Stimulated activated naive CD8-positive, alpha-beta T cell treated with anti-CD3 and anti-CD28 coated beads, Interleukin-15, amount 100 ng/mL, for 72 hours (primary cell): ENCODE measurements around the gene OLFM4.

Experiments
- ATAC-seq: fragments of 150-1000 bp; cut with Tn5 transposase; 2 replicates; pipeline ENCODE4 v1.10.0; 2021; ENCODE audit warnings: mild to moderate bottlenecking, moderate library complexity
- DNase-seq, 2 donors: peaks; one replicate each; pipeline ENCODE4 v3.0.0; 2021 to 2022
- H3K27ac Mint-ChIP-seq, 2 donors: one replicate each; pipeline ENCODE4 v1.8.0; 2022; ENCODE audit warnings: mild to moderate bottlenecking in 2 of 2, mixed read lengths in 2 of 2, moderate library complexity in 2 of 2
- H3K27me3 Mint-ChIP-seq: one replicate; pipeline ENCODE4 v1.8.0; 2022; ENCODE audit warnings: mixed read lengths
- H3K4me1 Mint-ChIP-seq: one replicate; pipeline ENCODE4 v1.8.0; 2022; ENCODE audit warnings: mild to moderate bottlenecking, mixed read lengths
- H3K4me3 Mint-ChIP-seq, 2 donors: one replicate each; pipeline ENCODE4 v1.8.0; 2022; ENCODE audit warnings: mild to moderate bottlenecking in 2 of 2, mixed read lengths in 2 of 2, moderate library complexity in 1 of 2
- H3K9me3 Mint-ChIP-seq, 2 donors: one replicate each; pipeline ENCODE4 v1.8.0; 2022; ENCODE audit warnings: mixed read lengths in 2 of 2

Gene OLFM4

DNA sequence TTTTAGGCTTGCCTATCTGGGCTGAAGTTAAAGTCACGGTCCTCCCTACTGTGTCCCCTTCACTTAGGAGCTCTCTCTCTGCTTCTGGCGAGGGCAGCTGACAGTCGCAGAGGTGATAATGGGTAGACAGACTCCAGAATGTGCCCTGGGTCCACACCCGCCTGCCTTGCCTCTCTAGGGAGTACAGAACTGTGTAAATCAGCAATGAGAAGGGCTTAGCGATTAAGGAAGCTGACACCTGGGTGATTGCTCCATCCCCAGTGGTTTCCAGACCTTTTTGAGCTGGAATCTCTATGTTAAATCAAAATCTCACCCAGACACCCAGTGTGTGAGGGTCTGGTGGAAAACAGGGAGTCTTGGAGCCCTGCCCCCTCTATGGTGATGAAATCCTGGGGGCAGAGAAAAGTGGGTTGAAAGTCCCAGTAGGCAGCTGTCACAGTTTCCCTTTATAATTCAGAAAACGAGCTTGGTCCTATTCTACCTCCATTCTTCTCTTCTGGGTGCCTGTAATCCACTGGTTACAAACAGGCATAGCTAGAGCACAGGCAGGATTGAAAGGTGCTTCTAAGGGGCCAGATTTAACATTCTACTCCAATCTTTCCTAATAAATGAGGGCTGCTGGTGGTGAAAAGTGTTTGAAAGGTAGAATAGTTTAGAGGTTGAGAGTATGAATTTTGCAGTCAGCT lies 46.9 kb downstream of the OLFM4 start:
- Mint-ChIP-seq H3K9me3 (no peaks in the 10 kb centered on the region), H3K4me1 (no peaks in the 10 kb centered on the region), H3K27ac (no peak overlapping the region), H3K27me3 (no peaks in the 10 kb centered on the region), H3K4me3 (no peak overlapping the region)
- ATAC-seq (no peak), DNase-seq (no peak)

DNA sequence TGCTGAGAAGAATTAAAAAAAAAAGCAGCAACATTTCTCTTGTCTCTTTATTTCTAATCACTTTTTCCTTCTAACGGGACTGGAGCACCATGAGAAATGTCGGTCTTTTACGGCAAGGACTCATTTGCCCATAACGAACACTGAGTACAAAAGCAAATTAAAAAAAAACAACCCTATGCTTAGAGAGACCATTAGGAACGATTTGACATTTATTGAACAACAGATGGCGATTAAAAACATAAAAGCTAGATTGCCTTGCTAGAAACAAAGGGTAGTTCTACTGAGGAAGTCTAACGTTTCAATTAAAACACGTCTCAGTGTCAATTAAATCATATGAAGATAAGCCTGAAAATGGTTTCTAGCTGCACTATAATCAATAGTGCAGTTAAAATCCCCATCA lies 51.1 kb downstream of the OLFM4 start:
- Mint-ChIP-seq H3K4me3 (no peak overlapping the region), H3K27ac (no peak overlapping the region)
- no peak for ATAC-seq

DNA sequence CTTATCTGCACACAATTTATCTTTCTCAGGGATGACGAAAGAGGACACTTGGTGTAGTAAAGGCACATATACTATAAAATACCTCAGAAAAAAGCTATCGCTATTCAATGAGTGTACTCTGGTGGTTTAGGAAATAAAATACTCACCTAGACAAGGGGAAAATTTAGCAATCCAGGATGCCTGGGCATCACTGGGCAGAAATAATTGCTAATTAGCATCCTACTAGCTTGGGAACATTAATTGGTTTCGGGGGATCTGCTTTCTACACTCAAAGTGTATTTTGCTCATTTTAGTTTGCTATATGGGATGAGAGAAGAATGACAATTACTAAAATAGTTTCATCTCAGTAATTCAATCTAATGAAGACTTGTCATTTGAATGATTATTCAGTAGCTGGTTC lies 60.3 kb downstream of the OLFM4 start:
- Mint-ChIP-seq H3K27me3 (no peaks in the 10 kb centered on the region), H3K4me1 (no peaks in the 10 kb centered on the region), H3K27ac (no peak overlapping the region), H3K9me3 (peaks cover 7 to 19% of the 10 kb centered on the region in 2 donors), H3K4me3 (no peak overlapping the region)
- no peak for DNase-seq
- no peak for ATAC-seq

More for the DNA sequence above, 51.1 kb downstream of the OLFM4 start:
- Mint-ChIP-seq H3K4me1 (no peaks in the 10 kb centered on the region), H3K9me3 (no peaks in the 10 kb centered on the region), H3K27me3 (no peaks in the 10 kb centered on the region)
- DNase-seq, result no peak

DNA sequence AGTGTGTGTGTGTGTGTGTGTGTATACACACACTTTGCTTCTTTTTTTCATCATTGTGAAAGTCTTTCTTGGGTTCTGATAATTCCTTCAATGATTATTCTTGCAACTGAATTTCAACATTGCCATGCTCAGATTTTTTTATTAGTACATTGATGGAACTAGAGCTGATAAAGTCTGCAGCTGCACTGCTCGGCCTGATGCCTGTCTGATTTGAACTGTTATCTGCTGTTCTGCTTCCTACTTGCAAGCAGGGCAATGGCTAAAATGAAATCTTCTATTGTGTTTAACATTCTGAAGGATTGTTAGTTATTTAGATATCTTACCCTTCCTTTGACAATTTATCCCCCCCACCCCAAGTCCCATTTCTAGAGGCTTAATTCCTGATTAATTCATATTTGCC lies 61.3 kb downstream of the OLFM4 start:
- H3K27me3 Mint-ChIP-seq, result no peaks in the 10 kb centered on the region
- H3K9me3 Mint-ChIP-seq, result peaks cover 7 to 19% of the 10 kb centered on the region in 2 donors
- H3K4me1 Mint-ChIP-seq, result no peaks in the 10 kb centered on the region
- ATAC-seq, result no peak
- H3K27ac Mint-ChIP-seq, result no peak overlapping the region
- no peak overlapping the region for H3K4me3 Mint-ChIP-seq
- no peak for DNase-seq

DNA sequence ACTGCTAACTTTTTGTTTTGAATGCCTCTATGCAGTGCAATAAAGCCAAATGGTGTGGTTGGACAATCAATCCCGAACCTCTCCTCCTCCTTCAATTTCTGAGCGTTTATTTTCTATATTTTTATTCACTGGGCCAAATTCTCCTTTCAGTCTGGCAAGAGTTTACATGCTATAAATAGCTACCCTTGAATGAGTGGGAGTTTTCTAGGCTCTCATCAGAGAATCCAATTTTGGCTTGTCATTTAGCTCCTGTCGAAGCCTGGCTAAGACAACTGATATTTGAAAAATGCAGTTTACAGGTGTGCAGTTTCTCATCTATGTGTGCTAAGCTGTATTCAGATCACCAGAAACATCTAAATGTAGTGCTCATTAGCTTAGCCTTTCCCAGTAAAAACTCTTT lies 61.8 kb downstream of the OLFM4 start:
- DNase-seq, result no peak
- Mint-ChIP-seq H3K27me3 (no peaks in the 10 kb centered on the region), H3K4me1 (no peaks in the 10 kb centered on the region), H3K27ac (no peak overlapping the region), H3K4me3 (no peak overlapping the region), H3K9me3 (peaks cover 7 to 19% of the 10 kb centered on the region in 2 donors)
- no peak for ATAC-seq

GRCh38 chr13:53092931-53093330 lies 64.3 kb downstream of the OLFM4 start:
- Mint-ChIP-seq H3K27ac (no peak overlapping the region), H3K4me1 (no peaks in the 10 kb centered on the region), H3K4me3 (no peak overlapping the region), H3K9me3 (peaks cover 7 to 19% of the 10 kb centered on the region in 2 donors), H3K27me3 (no peaks in the 10 kb centered on the region)
- no peak for ATAC-seq
- no peak for DNase-seq

DNA sequence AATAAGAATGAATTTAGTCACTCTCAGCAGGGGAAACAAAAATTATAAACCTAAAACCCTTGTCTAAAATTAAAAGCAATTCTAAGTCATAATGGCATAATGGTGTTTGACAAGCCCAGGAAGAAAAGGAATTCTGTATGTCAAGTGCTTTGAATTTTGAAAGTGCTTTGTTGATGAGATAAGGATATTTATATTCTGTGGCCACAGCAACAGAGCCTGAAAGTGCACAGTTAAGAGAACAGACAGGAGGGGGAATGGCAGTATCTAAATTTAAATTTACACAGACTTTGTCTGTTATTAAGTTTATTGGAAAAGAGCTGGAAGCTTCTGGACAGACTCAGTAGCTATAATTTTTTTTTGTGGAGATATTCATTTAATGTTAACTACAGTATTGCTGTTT lies 69.8 kb downstream of the OLFM4 start:
- no peaks in the 10 kb centered on the region for H3K27me3 Mint-ChIP-seq
- H3K4me3 Mint-ChIP-seq, result no peak overlapping the region
- peaks cover 0 to 8% of the 10 kb centered on the region in 2 donors for H3K9me3 Mint-ChIP-seq
- DNase-seq, result no peak
- no peak for ATAC-seq
- H3K4me1 Mint-ChIP-seq, result no peaks in the 10 kb centered on the region
- no peak overlapping the region for H3K27ac Mint-ChIP-seq

DNA sequence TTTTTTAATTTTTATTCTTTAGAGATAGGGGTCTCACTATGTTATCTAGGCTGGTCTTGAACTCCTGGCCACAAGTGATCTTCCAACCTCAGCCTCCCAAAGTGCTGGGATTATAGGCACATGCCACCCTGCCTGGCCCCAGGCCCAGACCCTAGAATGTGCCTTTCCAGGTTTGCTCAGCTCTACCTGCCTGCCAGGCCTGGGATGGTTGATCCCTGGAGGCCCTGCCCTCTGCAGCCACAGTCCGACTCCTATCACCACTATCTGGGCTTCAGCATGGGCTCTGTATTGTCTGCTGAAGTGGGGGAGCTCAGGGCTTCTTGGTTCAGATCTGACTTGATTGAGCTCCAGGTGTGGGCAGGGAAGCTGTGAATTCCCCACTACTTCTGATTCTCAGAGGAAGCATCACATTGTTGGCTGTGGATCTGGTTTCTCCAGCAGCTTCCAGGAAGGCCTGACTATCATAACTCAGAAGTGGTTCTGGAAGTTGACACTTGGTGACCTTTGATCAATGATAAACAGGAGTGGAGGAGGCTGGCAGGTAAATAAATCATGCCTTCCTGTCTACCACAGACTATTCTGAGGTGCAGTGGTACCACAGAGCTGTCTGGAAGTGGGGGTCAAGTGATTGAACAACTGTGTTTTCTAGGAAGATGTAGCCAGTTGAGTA lies 71.9 kb downstream of the OLFM4 start:
- H3K4me1 Mint-ChIP-seq, result no peaks in the 10 kb centered on the region
- ATAC-seq, result no peak
- peak overlapping the region in 1 of 2 donors; percentile 61 for H3K27ac Mint-ChIP-seq

More for the DNA sequence above, 71.9 kb downstream of the OLFM4 start:
- no peak overlapping the region for H3K4me3 Mint-ChIP-seq
- peaks cover 0 to 12% of the 10 kb centered on the region in 2 donors for H3K9me3 Mint-ChIP-seq
- no peak for DNase-seq
- H3K27me3 Mint-ChIP-seq, result no peaks in the 10 kb centered on the region
